Stimulated activated memory B cell treated with anti-CD40 and anti-IgM and Interleukin-4, amounts not matched to agents 10 μg/mL and 1 μg/mL and 100 μg/mL, for 72 hours (primary cell): ENCODE data around the gene RAVER1.
"Not testable (repeated sequence)": the region's sequence is repeated elsewhere in the genome, so short reads cannot be mapped to it uniquely, and the experiment has no call there.

Experiments used
- ATAC-seq: fragments of 150-1000 bp; cut with Tn5 transposase; 2 replicates; pipeline ENCODE4 v1.10.0; 2021
- H3K27ac Mint-ChIP-seq: one replicate; pipeline ENCODE4 v1.8.0; 2022; ENCODE audit warnings: mild to moderate bottlenecking, mixed read lengths
- H3K27me3 Mint-ChIP-seq: one replicate; pipeline ENCODE4 v1.8.0; 2022; ENCODE audit warnings: mixed read lengths
- H3K36me3 Mint-ChIP-seq: one replicate; pipeline ENCODE4 v1.8.0; 2022; ENCODE audit warnings: mixed read lengths
- H3K4me1 Mint-ChIP-seq: one replicate; pipeline ENCODE4 v1.8.0; 2022; ENCODE audit warnings: mixed read lengths
- H3K4me3 Mint-ChIP-seq: one replicate; pipeline ENCODE4 v1.8.0; 2022; ENCODE audit warnings: mild to moderate bottlenecking, moderate library complexity, mixed read lengths
- H3K9me3 Mint-ChIP-seq: one replicate; pipeline ENCODE4 v1.8.0; 2022; ENCODE audit warnings: mixed read lengths

The RAVER1 gene

DNA sequence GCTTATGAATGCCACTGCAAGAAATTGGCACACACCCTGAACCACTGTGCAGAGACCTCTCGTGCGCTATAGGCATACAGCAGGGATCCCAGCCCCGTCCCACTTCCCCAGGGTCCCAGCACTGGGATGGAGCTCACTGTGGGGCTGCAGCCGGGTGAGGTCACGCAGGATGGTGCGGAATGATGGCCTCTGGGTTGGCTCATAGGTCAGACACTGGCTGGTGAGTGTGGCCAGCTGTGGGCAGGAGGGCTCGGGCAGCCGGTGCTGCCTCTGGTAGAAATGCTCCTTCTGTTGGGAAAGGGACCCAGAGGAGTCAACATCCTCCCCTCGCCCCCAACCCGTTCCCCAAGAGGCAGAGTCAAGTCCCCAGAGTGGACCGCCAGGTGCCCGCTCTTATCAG lies 23.1 kb upstream of the RAVER1 start:
- H3K36me3 Mint-ChIP-seq, result peaks cover 63% of the 10 kb centered on the region

DNA sequence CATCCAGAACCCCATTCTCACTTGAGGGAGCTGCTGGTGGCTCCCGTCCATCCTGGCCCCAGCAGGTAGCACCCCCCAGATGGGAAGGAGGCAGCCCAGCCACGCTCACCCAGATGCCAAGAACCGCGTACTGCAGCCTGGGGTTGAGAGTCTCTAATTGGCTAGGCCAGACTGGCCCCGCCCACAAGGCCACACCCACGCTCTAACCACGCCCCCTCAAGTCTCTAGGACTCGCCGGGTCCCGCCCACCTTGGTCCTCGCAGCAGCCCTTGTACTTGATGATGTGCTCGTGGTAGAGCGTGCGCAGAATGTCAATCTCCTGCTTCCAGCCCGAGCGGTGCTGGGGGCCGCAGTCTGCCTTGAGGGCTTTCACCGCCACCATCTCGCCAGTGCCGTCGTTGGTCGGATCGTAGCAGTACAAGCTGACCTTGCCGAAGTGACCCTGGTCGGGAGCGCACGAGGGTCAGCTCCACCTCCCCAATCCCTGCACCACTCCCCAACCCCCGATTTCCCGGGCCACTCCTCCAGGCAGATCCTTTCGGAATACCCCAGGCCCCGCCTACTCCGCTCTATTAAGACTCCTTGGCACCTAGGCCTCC lies 20.6 kb upstream of the RAVER1 start:
- H3K36me3 Mint-ChIP-seq, result peaks cover 40% of the 10 kb centered on the region
- H3K4me1 Mint-ChIP-seq, result no peaks in the 10 kb centered on the region
- H3K4me3 Mint-ChIP-seq, result no peak overlapping the region
- H3K27me3 Mint-ChIP-seq, result no peaks in the 10 kb centered on the region
- H3K27ac Mint-ChIP-seq, result no peak overlapping the region
- H3K9me3 Mint-ChIP-seq, result no peaks in the 10 kb centered on the region
- ATAC-seq, result no peak

More for the DNA sequence above, 23.1 kb upstream of the RAVER1 start:
- Mint-ChIP-seq H3K9me3 (no peaks in the 10 kb centered on the region), H3K4me1 (no peaks in the 10 kb centered on the region), H3K27me3 (no peaks in the 10 kb centered on the region), H3K4me3 (no peak overlapping the region), H3K27ac (no peak overlapping the region)
- ATAC-seq, result no peak

GRCh38 chr19:10352764-10353671 lies 19.7 kb upstream of the RAVER1 start:
- peaks cover 40% of the 10 kb centered on the region for H3K36me3 Mint-ChIP-seq
- H3K27me3 Mint-ChIP-seq, result no peaks in the 10 kb centered on the region
- no peak overlapping the region for H3K4me3 Mint-ChIP-seq
- peak; percentile 39 for ATAC-seq
- H3K4me1 Mint-ChIP-seq, result no peaks in the 10 kb centered on the region
- no peaks in the 10 kb centered on the region for H3K9me3 Mint-ChIP-seq
- H3K27ac Mint-ChIP-seq, result no peak overlapping the region

DNA sequence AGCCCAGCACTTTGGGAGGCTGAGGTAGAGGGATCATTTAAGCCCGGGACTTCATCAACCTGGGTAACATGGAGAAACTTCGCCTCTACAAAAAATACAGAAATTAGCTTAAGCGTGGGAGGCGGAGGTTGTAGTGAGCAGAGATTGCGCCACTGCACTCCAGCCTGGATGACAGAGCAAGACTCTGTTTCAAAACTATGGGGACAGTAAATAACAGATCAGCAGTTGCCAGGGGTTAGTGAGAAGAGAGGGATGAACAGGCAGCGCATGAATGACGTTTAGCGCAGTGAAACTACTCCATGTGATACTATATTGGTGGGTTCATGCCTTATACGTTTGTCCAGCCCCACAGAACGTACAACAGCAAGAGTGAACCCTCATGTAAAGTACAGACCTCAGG lies 13.2 kb upstream of the RAVER1 start:
- ATAC-seq, result no peak
- no peaks in the 10 kb centered on the region for H3K36me3 Mint-ChIP-seq
- H3K4me1 Mint-ChIP-seq, result no peaks in the 10 kb centered on the region
- no peak overlapping the region for H3K4me3 Mint-ChIP-seq
- no peak overlapping the region for H3K27ac Mint-ChIP-seq
- H3K9me3 Mint-ChIP-seq, result no peaks in the 10 kb centered on the region
- no peaks in the 10 kb centered on the region for H3K27me3 Mint-ChIP-seq

DNA sequence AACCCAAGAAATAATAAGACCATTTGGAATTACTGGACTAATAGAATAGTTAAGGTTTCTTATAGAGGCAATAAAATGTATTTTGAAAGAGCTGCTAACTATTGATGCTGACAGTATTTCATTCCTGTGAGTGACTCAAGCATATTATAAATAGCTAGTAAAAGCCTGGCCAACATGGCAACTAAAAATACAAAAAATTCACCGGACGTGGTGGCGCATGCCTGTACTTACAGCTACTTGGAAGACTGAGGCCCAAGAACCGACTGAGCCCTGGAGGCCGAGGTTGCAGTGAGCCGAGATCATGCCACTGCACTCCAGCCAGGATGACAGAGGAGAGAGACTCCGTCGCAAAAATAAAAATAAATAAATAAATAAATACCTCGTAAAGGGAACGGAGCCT lies 11.5 kb upstream of the RAVER1 start:
- Mint-ChIP-seq H3K4me1 (peaks cover 9% of the 10 kb centered on the region), H3K4me3 (no peak overlapping the region), H3K36me3 (no peaks in the 10 kb centered on the region), H3K9me3 (no peaks in the 10 kb centered on the region), H3K27ac (no peak overlapping the region), H3K27me3 (no peaks in the 10 kb centered on the region)
- no peak for ATAC-seq

GRCh38 chr19:10343495-10343894 lies 10.2 kb upstream of the RAVER1 start:
- Mint-ChIP-seq H3K27ac (no peak overlapping the region), H3K36me3 (no peaks in the 10 kb centered on the region), H3K27me3 (no peaks in the 10 kb centered on the region), H3K4me1 (peaks cover 22% of the 10 kb centered on the region), H3K4me3 (no peak overlapping the region), H3K9me3 (no peaks in the 10 kb centered on the region)
- ATAC-seq, result no peak

GRCh38 chr19:10339977-10340376 lies 6.6 kb upstream of the RAVER1 start:
- Mint-ChIP-seq H3K27ac (peak overlapping the region; percentile 90), H3K36me3 (peaks cover 10% of the 10 kb centered on the region), H3K4me3 (peak overlapping the region; percentile 85), H3K4me1 (peaks cover 36% of the 10 kb centered on the region), H3K9me3 (no peaks in the 10 kb centered on the region), H3K27me3 (no peaks in the 10 kb centered on the region)
- ATAC-seq, result no peak

DNA sequence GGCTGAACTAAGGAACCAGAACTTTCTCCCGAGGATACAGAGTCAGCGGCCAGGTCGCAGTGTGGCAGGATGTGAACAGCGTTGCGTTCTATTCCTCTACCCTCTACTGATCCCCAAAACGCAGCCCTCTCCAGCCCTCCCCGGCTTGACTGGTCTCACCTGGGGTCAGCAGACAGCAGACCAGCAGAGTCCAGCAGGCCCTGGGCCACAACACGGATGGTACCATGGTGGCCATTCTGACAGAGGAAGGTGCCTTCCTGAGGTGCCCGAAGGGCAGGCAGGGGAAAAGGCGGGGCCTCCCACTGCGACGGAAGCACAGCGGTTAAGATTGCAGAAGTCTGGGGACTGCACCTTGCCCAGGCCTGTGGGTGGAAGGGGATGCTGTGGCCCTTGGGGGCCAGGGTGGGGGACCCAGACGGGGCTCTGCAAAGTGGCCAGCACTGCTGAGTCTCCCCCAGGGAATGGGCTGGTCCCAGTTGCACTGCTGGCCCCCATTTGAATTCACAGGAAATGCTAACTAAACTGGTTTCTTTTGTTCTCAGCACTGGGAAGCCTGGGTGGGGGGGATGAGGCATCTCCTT lies 6.1 kb upstream of the RAVER1 start, which contains the start of gene ICAM3:
TSS of gene ICAM3 (minus strand) at position 245 of the 581 bp plus-strand sequence. CDS start at position 235, 10 bp downstream.
- no peaks in the 10 kb centered on the region for H3K9me3 Mint-ChIP-seq
- peak within 1 kb of the TSS; percentile 90 for H3K27ac Mint-ChIP-seq
- no peaks in the 10 kb centered on the region for H3K27me3 Mint-ChIP-seq
- peak; percentile 97 for ATAC-seq
- H3K4me3 Mint-ChIP-seq, result peak within 1 kb of the TSS; percentile 85
- peaks cover 15% of the 10 kb centered on the region for H3K36me3 Mint-ChIP-seq
- peaks cover 39% of the 10 kb centered on the region for H3K4me1 Mint-ChIP-seq

GRCh38 chr19:10338940-10339339 lies 5.6 kb upstream of the RAVER1 start:
- Mint-ChIP-seq H3K27ac (peak overlapping the region; percentile 90), H3K27me3 (no peaks in the 10 kb centered on the region), H3K4me3 (peak overlapping the region; percentile 85), H3K4me1 (peaks cover 45% of the 10 kb centered on the region), H3K9me3 (no peaks in the 10 kb centered on the region), H3K36me3 (peaks cover 20% of the 10 kb centered on the region)
- ATAC-seq, result no peak

- Mint-ChIP-seq H3K4me1 (peaks cover 62% of the 10 kb centered on the region), H3K36me3 (peaks cover 20% of the 10 kb centered on the region), H3K27ac (peak overlapping the region; percentile 17)
- H3K27me3 Mint-ChIP-seq, H3K9me3 Mint-ChIP-seq, ATAC-seq, H3K4me3 Mint-ChIP-seq: not testable (repeated sequence)
These were observed 3.4 kb upstream of the RAVER1 start for GRCh38 chr19:10336725-10337124.

GRCh38 chr19:10335352-10335985 lies 2.1 kb upstream of the RAVER1 start:
- Mint-ChIP-seq H3K27ac (no peak overlapping the region), H3K27me3 (no peaks in the 10 kb centered on the region), H3K9me3 (no peaks in the 10 kb centered on the region), H3K4me3 (no peak overlapping the region), H3K36me3 (peaks cover 20% of the 10 kb centered on the region), H3K4me1 (peaks cover 58% of the 10 kb centered on the region)
- no peak for ATAC-seq

DNA sequence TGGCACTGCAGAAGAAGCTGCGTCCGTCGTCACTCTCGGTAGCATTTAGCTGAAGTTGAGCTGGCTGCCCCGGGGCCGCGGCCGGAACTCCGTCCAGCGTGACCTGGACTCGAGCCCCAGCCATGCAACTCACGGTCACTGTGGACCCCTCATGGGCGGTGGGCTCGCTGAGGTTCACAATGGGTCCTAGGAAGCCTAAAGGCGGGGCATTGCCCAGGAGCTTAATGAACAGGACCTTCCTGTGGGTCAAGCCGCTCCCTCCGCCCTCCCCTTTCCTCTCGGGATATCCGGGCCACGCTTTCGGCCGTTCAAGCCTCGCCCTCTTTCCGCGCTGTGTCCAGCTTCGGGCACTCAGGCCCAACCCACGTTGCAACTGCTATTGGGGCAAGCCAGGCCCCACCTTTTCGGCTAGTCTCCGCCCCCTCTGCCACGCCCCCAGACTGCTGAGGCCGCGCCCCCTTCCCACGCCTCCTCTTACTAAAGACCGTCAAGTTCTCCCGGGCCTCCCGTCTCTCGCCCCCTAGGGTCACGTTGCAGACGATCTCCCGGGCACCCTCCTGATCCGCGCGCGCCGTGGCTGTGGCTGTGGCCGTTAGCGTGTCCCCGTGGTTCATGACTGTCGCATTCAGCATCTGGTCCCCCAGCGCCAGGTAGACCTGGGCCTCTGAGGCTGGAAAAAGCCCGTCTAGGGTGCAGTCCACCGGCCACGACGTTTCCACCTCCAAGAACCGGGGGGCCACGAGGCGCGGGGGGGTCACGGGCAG lies 1.4 kb upstream of the RAVER1 start:
- no peak for ATAC-seq
- Mint-ChIP-seq H3K27ac (peak overlapping the region; percentile 24), H3K4me3 (peak overlapping the region; percentile 18), H3K36me3 (peaks cover 25% of the 10 kb centered on the region), H3K9me3 (no peaks in the 10 kb centered on the region), H3K4me1 (peaks cover 54% of the 10 kb centered on the region), H3K27me3 (no peaks in the 10 kb centered on the region)

DNA sequence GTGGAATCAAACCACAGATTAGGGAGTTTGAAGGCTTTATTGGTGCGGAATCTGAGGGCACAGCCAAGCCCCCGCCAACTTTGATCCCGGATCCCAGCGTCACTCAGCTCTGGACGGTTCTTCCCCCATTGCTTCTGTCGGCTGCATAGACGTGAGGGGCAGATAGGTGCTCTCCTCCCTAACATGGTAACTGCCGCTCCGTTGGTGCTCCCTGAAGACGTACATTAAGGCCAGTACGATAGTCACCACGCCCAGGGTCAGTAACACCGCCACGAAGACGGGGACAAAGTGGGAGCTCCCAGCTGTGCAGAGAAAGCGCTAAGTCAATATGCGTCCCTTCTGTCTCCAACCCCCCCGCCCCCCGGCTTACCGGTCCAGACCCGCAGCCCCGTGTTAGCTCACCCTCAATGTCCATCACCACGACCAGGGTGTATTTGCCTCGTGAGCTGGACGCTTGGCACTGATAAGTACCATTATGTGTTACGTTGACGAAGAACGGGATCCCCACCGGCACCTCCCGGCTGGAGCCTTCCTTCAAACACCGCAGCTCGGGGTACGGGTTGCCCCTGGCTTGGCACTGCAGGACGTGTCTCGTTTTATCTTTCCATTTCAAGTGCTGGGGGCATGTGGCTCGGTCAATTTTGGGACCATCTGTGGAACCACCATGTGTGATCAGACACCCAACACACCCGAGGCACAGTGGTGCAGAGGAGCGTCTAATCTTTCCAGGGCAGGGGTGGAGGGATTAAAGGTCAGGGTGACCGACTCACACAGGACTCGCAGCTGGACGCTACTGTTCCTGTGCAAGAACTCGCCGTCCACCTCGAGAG lies 644 bp upstream of the RAVER1 start:
- Mint-ChIP-seq H3K4me1 (peaks cover 47% of the 10 kb centered on the region), H3K4me3 (peak overlapping the region; percentile 91), H3K9me3 (no peaks in the 10 kb centered on the region), H3K36me3 (peaks cover 28% of the 10 kb centered on the region), H3K27me3 (no peaks in the 10 kb centered on the region), H3K27ac (peak overlapping the region; percentile 89)
- ATAC-seq, result peak; percentile 7
